ACC112 (cell line): ENCODE results near the gene HEMGN.

Experiments
- H2AFZ ChIP-seq: fragments of 200-600 bp; sonication (generic); one replicate; pipeline ENCODE4 v1.6.0; 2017; ENCODE audit warnings: antibody characterized with exemption, low read length; ENCODE audit not compliant: unreplicated experiment
- H3K27ac ChIP-seq: fragments of 200-600 bp; sonication (generic); 2 replicates; pipeline ENCODE4 v1.5.1; 2014; ENCODE audit warnings: low read depth, mild to moderate bottlenecking, antibody characterized with exemption, low read length, moderate library complexity
- H3K27me3 ChIP-seq: fragments of 200-600 bp; sonication (generic); 2 replicates; pipeline ENCODE4 v1.6.1; 2014; ENCODE audit warnings: mild to moderate bottlenecking, antibody characterized with exemption, low read length, moderate library complexity, mixed read lengths; ENCODE audit not compliant: insufficient read depth
- H3K36me3 ChIP-seq: fragments of 200-600 bp; sonication (generic); 2 replicates; pipeline ENCODE4 v1.6.1; 2016; ENCODE audit warnings: mild to moderate bottlenecking, antibody characterized with exemption, low read length, moderate library complexity, mixed read lengths; ENCODE audit not compliant: insufficient read depth
- H3K4me1 ChIP-seq: fragments of 200-600 bp; sonication (generic); one replicate; pipeline ENCODE4 v1.6.1; 2016; ENCODE audit warnings: low read length, mixed read lengths; ENCODE audit not compliant: insufficient read depth, unreplicated experiment, control insufficient read depth
- H3K4me3 ChIP-seq: fragments of 200-600 bp; sonication (generic); 2 replicates; pipeline ENCODE4 v1.5.1; 2014; ENCODE audit warnings: mild to moderate bottlenecking, low read depth, low read length
- H3K79me2 ChIP-seq: fragments of 200-600 bp; sonication (generic); one replicate; pipeline ENCODE4 v1.6.0; 2016; ENCODE audit warnings: low read length; ENCODE audit not compliant: control insufficient read depth, unreplicated experiment, insufficient read depth

Gene HEMGN

GRCh38 chr9:97938081-97938644 is at the start of gene HEMGN:
HEMGN (minus strand) TSS chr9:97938172; CDS start chr9:97938136, 36 bp downstream.
- Histone ChIP-seq H3K4me3 (no peak within 1 kb of the TSS), H3K36me3 (no peaks in the 10 kb centered on the region), H2AFZ (no peak within 1 kb of the TSS), H3K27me3 (peaks cover 49% of the 10 kb centered on the region), H3K4me1 (no peaks in the 10 kb centered on the region), H3K79me2 (no peaks in the 10 kb centered on the region), H3K27ac (no peak within 1 kb of the TSS)

DNA sequence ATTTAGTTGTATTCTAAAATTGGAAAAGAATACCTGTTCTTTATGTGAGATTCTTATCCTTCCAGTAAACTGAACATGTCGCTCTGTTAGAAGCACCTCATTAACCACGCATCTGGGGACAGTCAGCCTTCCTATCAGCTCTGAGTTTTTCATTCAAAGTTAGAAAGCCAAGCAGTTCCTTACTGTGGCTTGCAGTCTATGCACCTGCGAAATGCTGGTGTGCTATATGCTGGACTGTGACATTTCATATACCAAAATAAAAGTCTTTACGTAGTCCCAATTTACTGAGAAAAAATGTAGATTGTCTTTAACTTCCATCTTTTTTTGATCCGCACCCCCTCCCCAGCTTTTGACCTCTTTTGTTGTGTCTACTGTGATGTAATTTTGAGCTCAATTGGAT is 49.5 kb upstream of the HEMGN start:
- H3K4me3 ChIP-seq, result no peak overlapping the region

DNA sequence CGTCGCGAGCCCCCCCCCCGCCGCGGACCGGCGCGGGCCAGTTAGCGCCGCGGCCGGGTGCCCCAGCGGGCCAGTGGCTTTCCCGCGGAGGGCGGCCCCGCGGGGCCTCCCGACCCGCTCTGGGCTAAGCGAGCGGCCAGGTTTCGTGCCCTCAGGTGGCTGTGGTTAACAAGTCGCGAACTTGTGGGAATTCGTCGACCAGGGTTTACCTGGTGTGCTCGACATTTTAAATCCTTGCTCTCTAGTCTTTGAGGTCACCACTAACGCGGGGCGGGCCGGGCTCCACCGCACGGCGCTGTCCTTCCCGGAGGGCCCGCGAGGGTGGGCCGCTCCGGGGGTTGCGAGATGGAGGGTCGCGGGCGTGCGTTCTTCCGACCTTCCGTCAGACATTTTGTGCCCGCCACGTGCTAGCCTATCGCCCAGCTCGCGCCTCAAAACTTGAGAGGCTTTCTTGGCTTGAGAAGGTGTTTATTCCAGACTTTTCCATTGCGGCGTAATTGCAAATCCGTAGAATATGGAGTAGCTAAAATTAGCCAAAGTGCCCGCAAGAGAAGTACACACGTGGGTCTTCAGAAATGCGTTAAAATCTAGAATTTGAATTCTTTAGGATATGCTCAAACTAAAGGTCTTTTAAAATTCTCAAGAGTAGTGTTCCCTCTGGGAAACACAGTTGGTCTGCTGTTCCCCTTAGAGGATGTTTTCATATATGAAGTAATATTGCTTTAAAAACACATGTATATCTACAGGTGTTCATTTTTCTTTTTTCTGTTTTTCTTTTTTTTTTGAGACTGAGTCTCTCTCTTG is 47.3 kb upstream of the HEMGN start:
- Histone ChIP-seq H3K36me3 (no peaks in the 10 kb centered on the region), H3K27me3 (no peaks in the 10 kb centered on the region), H3K79me2 (peaks cover 72% of the 10 kb centered on the region), H2AFZ (peak overlapping the region; percentile 88), H3K4me1 (peaks cover 57% of the 10 kb centered on the region), H3K27ac (peak overlapping the region; percentile 99), H3K4me3 (peak overlapping the region; percentile 95)

More for the DNA sequence above, 49.5 kb upstream of the HEMGN start:
- Histone ChIP-seq H2AFZ (no peak overlapping the region), H3K27ac (no peak overlapping the region), H3K4me1 (peaks cover 68% of the 10 kb centered on the region), H3K36me3 (0 out of 2 replicates have a peak, but pooled peaks cover 4% of the 10 kb centered on the region), H3K27me3 (no peaks in the 10 kb centered on the region), H3K79me2 (peaks cover 92% of the 10 kb centered on the region)

DNA sequence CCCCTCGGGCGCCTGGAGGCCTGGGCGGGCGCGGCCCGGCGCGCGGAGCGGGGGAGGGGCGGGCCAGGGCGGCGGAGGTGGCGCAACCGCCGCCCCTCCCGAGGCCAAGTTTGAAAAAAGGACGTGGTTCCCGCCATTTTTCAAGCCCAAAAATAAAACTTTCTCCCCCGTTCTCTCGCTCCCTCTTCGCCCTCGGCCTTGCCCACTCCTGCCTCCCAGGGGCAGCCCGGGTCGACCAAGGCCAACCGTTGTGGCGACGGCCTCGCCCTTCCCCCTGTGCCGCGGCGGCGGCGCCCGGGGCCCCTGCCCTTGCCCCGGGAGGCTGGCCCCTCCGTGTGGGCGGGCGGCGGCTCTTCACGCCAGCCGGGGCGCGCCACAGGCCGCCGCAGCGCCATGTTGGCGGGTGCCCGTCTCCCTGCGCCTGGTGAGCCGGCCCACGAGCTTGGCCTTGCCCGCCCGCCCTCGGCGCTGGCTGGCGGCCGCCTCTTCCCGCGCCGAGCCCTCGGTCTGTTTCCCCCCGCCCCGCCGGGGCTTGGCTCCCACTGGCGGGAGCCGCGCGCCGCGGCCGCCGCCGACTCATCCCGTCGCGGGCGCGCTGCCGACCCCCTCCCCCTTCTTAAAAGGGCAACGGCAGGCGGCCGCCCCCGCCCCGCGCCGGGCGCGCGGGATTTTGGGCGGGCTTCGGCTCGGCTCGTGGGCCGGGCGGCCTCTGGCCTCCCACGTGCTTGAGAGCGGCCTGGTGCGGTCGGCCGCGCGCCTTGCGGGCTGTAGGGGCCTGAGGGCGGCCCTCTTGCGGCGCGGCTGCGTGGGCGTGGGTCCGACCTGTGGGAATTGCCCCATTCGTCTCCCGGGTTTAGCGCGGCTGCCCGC is 46.5 kb upstream of the HEMGN start:
- Histone ChIP-seq H3K4me1 (peaks cover 48% of the 10 kb centered on the region), H2AFZ (peak overlapping the region; percentile 88), H3K79me2 (peaks cover 63% of the 10 kb centered on the region), H3K36me3 (no peaks in the 10 kb centered on the region), H3K4me3 (peak overlapping the region; percentile 95), H3K27ac (peak overlapping the region; percentile 99), H3K27me3 (no peaks in the 10 kb centered on the region)

- H3K27ac ChIP-seq, result peak overlapping the region; percentile 99
- H3K4me1 ChIP-seq, result peaks cover 41% of the 10 kb centered on the region
- peaks cover 56% of the 10 kb centered on the region for H3K79me2 ChIP-seq
Measured at GRCh38 chr9:97983589-97984187, 45.7 kb upstream of the HEMGN start.

GRCh38 chr9:97982683-97983588 is 45.0 kb upstream of the HEMGN start, which contains the start of gene ANP32B:
ANP32B (plus strand) TSS chr9:97983341; CDS start chr9:97983556, 215 bp downstream.
- no peaks in the 10 kb centered on the region for H3K36me3 ChIP-seq
- H3K27me3 ChIP-seq, result no peaks in the 10 kb centered on the region
- peak within 1 kb of the TSS; percentile 95 for H3K4me3 ChIP-seq
- peak within 1 kb of the TSS; percentile 99 for H3K27ac ChIP-seq
- H3K79me2 ChIP-seq, result peaks cover 50% of the 10 kb centered on the region
- peak within 1 kb of the TSS; percentile 89 for H2AFZ ChIP-seq
- H3K4me1 ChIP-seq, result peaks cover 34% of the 10 kb centered on the region

More at GRCh38 chr9:97983589-97984187, 45.7 kb upstream of the HEMGN start:
- Histone ChIP-seq H3K36me3 (no peaks in the 10 kb centered on the region), H3K27me3 (no peaks in the 10 kb centered on the region), H2AFZ (peak overlapping the region; percentile 86), H3K4me3 (peak overlapping the region; percentile 95)

DNA sequence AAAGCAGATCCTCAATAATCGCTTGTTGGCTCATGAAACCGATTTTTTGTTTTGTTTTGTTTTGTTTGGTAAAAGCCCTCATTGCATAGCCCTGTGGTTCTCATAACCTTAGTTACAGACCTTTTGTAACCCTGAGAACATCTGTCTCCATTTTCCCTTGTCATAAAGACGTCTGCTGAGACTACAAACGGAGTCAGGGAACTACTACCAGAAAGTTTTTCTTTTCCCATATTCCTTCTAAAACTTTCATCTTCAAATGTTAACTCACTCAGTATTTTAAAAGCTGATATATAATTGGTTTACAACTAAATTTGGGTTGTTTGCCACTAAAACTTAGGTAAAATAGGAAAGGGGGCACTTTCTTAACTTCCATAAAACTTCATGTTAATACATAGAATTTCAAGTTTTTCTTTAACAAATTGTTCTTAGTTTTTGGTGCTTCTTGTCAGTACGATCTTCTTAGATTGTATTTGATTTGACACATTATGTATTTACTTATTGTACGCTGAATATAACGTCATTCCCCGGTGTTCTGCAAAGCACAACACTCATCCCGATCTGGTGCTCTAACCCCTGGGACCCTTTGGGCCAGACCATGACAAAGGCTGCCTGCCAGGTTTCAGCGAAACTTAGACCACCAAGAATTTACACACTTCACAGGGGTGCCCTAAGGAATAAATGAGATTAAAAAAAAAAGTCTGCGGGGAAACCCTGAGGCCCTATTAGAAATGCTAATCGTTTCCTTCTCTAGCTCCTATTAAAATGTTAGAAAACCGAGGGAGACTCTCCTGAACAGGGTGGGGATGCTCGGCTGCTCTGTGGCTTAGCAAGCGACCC is 44.1 kb upstream of the HEMGN start:
- no peaks in the 10 kb centered on the region for H3K27me3 ChIP-seq
- H3K36me3 ChIP-seq, result no peaks in the 10 kb centered on the region
- H3K4me1 ChIP-seq, result peaks cover 27% of the 10 kb centered on the region
- peak overlapping the region; percentile 89 for H2AFZ ChIP-seq
- H3K4me3 ChIP-seq, result peak overlapping the region; percentile 95
- peak overlapping the region; percentile 73; the same call in 1 of the 2 replicates for H3K27ac ChIP-seq
- peaks cover 41% of the 10 kb centered on the region for H3K79me2 ChIP-seq

DNA sequence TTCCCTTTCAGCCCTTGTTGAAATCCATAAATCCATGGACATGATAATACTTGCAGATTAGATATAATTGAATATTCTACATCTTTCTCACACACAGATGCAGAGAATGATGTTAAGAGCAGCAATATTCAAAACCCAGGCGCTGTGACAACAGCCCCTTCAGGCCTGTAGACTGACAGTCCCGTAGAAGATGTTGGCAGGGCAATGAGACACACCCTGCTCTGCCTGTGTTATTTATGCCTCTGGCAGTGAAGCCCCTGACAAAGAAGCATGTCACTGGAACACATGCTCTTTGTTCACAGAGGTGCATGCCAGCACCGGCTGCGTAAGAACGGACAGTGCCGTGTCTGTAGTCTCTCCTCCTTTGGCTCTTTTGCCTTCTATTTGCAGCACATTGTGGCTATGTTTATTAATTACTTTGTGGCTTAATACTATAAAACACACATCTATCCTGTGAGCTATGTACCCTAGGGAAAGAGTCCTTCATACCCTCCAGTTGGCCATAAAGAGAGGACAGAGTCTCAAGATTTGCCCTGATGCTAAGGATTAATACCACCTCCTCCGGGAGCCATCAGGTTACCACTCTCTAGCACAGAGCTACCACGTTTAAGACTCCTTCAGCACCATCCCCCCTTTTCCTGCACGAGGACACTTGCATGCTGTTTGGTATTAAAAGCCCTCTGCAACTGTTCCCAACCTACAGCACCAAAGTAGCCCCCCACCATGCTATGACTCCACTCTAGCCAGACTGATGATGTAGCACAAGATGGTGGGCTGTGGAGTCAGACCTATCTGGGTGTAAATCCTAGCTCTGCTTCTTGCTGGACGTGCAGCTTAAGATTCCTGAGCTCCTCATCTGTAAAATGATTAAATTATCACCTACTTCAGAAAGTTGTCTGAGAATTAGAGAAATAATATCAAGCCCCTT is 43.2 kb upstream of the HEMGN start:
- H2AFZ ChIP-seq, result no peak overlapping the region
- H3K27ac ChIP-seq, result no peak overlapping the region
- H3K79me2 ChIP-seq, result peaks cover 32% of the 10 kb centered on the region
- H3K36me3 ChIP-seq, result no peaks in the 10 kb centered on the region
- no peak overlapping the region; the same call in 1 of the 2 replicates for H3K4me3 ChIP-seq
- H3K4me1 ChIP-seq, result peaks cover 20% of the 10 kb centered on the region
- H3K27me3 ChIP-seq, result no peaks in the 10 kb centered on the region
